GM12875 (cell line): ENCODE results near the gene PPP2R2D.

Experiments used
- H3K4me3 ChIP-seq: one replicate; pipeline ENCODE4 v1.5.1; 2011; ENCODE audit warnings: low read depth, low read length, control low read depth
- TF ChIP-seq, protein P1 (sequence below): IDR thresholded peaks from 2 replicates; pipeline ENCODE4 v1.5.1; 2011; ENCODE audit warnings: low read depth, mild to moderate bottlenecking, control low read depth, inconsistent platforms, low read length, moderate library complexity, borderline replicate concordance; ENCODE audit not compliant: insufficient read depth

PPP2R2D gene

DNA sequence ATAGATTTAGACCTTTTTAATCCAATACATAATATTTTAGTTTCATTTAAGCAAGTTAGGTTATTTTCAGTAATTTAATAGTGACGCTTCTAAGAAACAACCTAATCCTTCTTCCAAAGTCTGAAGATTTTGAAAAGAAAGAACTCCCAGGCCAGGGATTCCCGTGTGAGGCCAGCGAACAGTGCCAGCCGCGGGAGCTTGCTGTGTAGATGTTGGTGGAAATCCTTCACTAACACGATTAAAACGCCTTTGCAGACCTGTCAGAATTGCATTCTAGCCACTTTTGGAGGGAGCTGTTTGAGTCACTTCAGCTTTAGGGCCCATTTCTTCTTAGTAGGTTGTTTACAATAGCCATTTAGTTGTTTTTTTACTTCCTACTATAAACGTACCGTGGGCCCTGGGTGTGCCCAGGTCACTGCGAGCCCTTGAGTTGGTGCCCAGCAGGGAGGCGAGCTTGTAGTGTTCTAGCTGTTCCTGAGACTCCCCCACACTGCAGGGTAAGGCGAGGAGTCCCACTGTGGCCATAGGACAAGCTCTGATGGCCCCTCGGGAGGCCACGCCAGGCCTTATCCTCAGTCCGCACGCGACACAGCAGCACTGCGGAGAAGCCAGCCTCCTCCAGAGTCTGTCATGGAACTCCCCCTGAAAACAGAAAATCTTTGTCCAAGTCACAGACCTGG is 32.3 kb downstream of the PPP2R2D start:
- H3K4me3 ChIP-seq = no peak overlapping the region
- TF ChIP-seq, protein P1, sequence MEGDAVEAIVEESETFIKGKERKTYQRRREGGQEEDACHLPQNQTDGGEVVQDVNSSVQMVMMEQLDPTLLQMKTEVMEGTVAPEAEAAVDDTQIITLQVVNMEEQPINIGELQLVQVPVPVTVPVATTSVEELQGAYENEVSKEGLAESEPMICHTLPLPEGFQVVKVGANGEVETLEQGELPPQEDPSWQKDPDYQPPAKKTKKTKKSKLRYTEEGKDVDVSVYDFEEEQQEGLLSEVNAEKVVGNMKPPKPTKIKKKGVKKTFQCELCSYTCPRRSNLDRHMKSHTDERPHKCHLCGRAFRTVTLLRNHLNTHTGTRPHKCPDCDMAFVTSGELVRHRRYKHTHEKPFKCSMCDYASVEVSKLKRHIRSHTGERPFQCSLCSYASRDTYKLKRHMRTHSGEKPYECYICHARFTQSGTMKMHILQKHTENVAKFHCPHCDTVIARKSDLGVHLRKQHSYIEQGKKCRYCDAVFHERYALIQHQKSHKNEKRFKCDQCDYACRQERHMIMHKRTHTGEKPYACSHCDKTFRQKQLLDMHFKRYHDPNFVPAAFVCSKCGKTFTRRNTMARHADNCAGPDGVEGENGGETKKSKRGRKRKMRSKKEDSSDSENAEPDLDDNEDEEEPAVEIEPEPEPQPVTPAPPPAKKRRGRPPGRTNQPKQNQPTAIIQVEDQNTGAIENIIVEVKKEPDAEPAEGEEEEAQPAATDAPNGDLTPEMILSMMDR = no peak

GRCh38 chr10:131933696-131934086 is 32.9 kb downstream of the PPP2R2D start:
- TF ChIP-seq, protein P1 = no peak
- no peak overlapping the region for H3K4me3 ChIP-seq

GRCh38 chr10:131934769-131935168 is 34.0 kb downstream of the PPP2R2D start:
- H3K4me3 ChIP-seq = no peak overlapping the region
- TF ChIP-seq, protein P1 = no peak

GRCh38 chr10:131935260-131935659 is 34.5 kb downstream of the PPP2R2D start:
- H3K4me3 ChIP-seq = no peak overlapping the region
- TF ChIP-seq, protein P1 = no peak

DNA sequence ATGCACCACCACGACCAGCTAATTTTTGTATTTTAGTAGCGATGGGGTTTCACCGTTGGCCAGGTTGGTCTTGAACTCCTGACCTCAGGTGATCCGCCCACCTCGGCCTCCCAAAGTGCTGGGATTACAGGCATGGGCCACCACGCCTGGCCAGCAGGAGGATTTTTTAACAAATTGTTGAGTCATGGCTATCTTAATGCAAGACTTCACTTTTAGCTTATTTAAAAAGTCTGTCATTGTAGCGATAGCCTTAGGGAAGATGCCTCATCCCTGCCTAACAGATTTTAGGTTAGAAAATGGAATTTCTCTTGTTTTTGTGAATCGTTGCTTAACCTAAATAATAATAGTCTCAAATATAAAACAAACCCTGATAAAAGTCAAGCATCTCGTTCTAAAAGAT is 35.5 kb downstream of the PPP2R2D start:
- TF ChIP-seq, protein P1 = no peak
- no peak overlapping the region for H3K4me3 ChIP-seq

DNA sequence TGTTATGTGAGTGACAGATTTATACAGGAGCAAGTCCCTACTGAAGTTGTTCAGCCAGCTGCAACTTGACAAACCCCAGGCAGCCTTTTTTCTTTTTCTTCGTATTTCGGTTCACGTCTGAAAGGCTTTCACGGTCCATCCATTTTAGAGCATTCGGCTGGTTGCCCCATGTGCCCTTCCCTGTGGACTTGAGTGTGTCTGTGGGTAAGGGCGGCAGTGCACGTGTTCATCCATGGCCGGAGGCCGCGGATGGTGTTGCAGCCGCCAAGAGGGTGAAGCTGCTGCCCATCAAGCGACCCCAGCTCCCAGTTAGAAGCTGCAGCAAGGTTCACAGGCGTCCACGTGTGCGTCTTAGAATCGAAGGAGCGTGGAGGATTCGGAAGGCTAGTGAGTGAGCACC is 35.9 kb downstream of the PPP2R2D start:
- H3K4me3 ChIP-seq = no peak overlapping the region
- TF ChIP-seq, protein P1 = no peak

DNA sequence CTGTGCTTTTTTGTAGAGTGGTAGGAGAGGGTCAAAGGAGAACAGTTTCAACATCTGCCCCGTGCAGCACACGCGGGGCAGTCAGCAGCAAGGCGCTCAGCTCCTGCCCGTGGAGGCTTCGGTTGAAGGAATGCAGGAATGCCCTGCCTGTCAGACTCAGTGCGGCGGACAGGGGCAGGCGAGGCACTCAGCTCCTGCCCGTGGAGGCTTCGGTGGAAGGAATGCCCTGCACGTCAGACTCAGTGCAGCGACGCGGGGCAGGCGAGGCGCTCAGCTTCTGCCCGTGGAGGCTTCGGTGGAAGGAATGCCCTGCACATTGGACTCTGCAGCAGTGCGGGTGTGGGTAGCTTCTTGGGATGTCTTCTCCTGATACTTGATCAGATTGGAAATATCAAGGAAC is 37.0 kb downstream of the PPP2R2D start:
- H3K4me3 ChIP-seq = no peak overlapping the region
- TF ChIP-seq, protein P1 = no peak
